Neuron (in vitro differentiated cells): Measurements from ENCODE around the gene ZSCAN10.
"Not testable (repeated sequence)": the region's sequence is repeated elsewhere in the genome, so short reads cannot be mapped to it uniquely, and the experiment has no call there.

Experiments
- H2AFZ ChIP-seq: one replicate; pipeline ENCODE4 v1.6.1; 2013; ENCODE audit warnings: low read depth, mild to moderate bottlenecking, inconsistent platforms, low read length, moderate library complexity
- H3K27me3 ChIP-seq: one replicate; pipeline ENCODE4 v1.6.1; 2013; ENCODE audit warnings: low read length; ENCODE audit not compliant: insufficient read depth
- H3K36me3 ChIP-seq: one replicate; pipeline ENCODE4 v1.6.1; 2013; ENCODE audit warnings: low read length; ENCODE audit not compliant: insufficient read depth
- H3K4me1 ChIP-seq: one replicate; pipeline ENCODE4 v1.6.1; 2013; ENCODE audit warnings: low read length; ENCODE audit not compliant: insufficient read depth
- H3K4me3 ChIP-seq: 2 replicates; pipeline ENCODE4 v1.5.1; 2013; ENCODE audit warnings: mild to moderate bottlenecking, low read length, moderate library complexity
- H3K9me3 ChIP-seq: one replicate; pipeline ENCODE4 v1.6.1; 2013; ENCODE audit warnings: low read length

Gene ZSCAN10

DNA sequence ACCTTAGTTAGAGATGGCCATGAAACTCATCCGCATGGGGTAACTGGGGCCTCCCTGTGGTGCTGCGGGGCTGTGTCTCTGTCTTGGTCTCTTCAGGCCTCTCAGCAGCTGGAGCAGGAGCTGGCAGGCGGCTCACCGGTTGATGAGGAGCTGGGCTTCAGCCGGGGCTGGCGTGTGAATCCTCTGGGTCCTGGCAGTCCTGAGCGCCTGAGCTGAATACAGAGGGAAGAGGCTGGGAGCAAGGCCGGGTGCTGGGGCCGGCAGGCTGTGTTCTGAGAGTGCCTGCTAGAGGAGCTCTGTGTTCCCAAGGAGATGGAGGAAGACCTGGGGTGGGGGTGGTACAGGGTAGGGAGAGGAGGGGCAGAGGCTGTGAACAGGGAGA is 43.4 kb downstream of the ZSCAN10 start:
- not testable (repeated sequence) for H3K4me1 ChIP-seq, H3K9me3 ChIP-seq, H2AFZ ChIP-seq, H3K36me3 ChIP-seq, H3K4me3 ChIP-seq, H3K27me3 ChIP-seq

DNA sequence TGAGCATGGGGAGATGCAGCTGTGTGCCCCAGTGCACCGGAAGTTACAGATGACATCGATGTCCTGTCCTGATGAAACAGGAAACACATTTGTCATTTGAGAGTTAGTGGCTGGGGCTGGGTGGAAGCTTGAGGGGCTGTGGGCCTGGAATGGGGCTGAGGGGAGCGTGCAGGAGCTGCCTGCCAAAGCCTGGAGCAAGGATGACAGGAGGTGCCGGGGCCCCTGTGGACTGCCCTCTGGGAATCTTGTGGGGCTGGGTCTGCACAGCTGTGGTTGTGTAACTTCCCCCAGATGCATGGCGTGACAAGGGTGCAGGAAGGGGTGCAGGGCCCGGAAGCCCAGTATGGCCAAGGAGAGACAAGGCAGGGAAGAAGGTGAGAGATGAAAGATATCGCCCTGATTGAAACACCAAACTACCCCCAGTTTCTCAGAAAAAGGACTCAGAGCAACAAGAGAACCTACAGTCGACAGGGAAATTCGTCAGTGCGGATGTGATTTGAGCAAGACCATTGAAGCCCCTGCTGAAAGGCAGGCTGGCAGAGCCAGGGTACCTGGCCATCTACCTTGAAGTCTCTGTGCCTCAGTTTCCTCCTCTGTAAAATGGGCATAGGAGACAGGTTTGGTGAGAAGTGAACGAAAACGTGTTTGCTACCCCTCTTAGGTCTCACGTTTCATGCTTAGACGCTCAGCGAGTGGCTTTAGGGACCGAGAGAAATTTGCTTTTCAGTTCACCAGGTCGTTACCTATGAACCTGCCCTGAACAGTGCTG is 43.9 kb downstream of the ZSCAN10 start:
- Histone ChIP-seq H3K4me3 (no peak overlapping the region), H3K9me3 (no peaks in the 10 kb centered on the region), H3K4me1 (peaks cover 7% of the 10 kb centered on the region), H3K36me3 (no peaks in the 10 kb centered on the region), H2AFZ (no peak overlapping the region), H3K27me3 (no peaks in the 10 kb centered on the region)

DNA sequence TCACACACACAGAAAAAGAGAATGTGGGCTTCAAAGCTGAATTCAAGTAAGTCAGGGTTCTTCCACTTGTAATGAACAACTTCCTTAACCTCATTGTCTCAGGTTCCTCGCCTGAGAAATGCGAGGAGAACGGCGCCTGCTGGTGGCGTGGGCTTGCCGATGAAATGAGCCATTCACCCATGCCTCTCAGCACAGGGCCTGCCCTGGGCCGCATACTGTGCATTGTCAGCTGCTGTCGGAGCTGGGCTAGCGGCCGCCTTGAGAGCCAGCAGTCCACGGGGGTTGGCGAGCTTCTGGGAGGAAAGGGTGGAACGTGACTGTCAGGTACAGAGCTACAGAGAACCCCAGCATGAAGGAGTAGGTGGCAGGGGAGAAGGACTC is 45.8 kb downstream of the ZSCAN10 start:
- H2AFZ ChIP-seq, H3K4me3 ChIP-seq, H3K36me3 ChIP-seq, H3K9me3 ChIP-seq, H3K27me3 ChIP-seq, H3K4me1 ChIP-seq: not testable (repeated sequence)

DNA sequence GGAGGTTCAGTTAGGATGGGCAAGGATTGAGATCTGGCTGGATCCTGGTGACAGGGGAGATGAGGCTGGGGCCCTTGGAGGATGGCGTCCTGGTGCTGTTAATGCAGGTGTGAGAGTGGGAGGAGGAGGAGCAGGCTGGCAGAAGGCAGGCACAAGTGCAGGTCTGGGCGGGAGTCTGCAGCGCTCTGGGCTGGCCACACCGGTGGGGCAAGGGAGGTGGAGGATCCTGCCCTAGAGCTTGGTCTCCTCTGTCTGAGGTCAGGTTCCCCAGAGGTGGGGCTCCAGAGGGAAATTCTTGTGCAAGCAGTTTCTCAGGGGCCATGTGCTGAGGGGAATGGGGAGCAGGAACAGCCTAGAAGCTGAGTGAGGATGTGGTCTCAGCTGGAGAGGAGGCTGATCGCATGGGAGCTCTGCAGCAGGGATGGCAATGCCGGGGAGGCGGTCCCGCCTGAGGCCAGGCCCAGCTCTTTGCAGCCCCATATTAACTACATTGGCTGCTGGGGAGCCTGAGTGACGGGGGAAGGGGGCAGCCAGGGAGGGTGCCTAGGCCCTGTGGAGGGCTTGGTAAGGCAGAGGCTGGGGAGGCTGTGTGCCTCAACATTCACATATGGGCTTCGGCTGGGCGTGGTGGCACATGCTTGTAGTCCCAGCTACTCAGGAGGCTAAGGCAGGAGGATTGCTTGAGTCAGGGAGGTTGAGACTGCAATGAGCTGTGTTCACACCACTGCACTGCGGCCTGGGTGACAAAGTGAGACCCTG is 46.3 kb downstream of the ZSCAN10 start:
- H3K4me3 ChIP-seq, H3K36me3 ChIP-seq, H2AFZ ChIP-seq, H3K4me1 ChIP-seq, H3K9me3 ChIP-seq: not testable (repeated sequence)
- H3K27me3 ChIP-seq, result peaks cover 15% of the 10 kb centered on the region

DNA sequence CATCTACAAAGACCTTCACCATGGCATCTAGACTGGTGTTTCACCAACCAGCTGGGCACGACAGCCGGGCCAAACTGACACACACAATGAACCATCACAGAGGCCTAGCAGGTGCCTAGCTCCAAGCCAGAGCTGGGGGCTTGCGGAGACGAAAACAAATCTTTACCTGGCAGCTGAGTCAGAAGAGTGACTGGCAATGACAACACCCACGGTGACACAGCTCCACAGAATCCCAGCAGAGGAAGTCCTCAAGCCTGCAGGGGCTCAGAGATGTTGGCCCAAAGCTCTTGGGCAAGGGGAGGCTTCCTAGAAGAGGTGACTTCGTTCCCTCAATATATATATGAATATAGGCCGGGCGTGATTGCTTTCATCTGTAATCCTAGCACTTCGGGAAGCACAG is 47.6 kb downstream of the ZSCAN10 start:
- H3K4me1 ChIP-seq, result no peaks in the 10 kb centered on the region
- no peak overlapping the region for H3K4me3 ChIP-seq
- H2AFZ ChIP-seq, result no peak overlapping the region
- no peaks in the 10 kb centered on the region for H3K9me3 ChIP-seq
- H3K27me3 ChIP-seq, result peaks cover 27% of the 10 kb centered on the region
- H3K36me3 ChIP-seq, result no peaks in the 10 kb centered on the region

DNA sequence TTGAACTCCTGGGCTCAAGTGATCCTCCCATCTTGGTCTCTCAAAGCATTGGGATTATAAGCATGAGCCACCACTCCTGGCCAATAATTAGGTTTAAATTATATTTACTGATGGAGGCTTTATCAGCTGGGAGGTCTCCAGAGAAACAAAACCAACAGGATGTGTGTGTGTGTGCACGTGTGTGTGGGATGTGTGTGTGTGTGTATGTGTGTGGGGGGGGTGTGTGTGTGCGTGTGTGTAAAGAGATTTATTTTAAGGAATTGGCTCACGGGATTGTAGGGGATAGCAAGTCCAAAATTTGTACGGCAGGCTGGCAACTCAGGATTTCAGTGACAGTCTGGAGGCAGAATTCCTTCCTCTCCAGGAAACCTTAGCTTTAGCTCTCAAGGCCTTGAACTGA is 48.1 kb downstream of the ZSCAN10 start:
- peaks cover 3% of the 10 kb centered on the region for H3K4me1 ChIP-seq
- no peaks in the 10 kb centered on the region for H3K36me3 ChIP-seq
- H3K27me3 ChIP-seq, result peaks cover 32% of the 10 kb centered on the region
- H3K9me3 ChIP-seq, result no peaks in the 10 kb centered on the region
- H2AFZ ChIP-seq, result no peak overlapping the region
- H3K4me3 ChIP-seq, result no peak overlapping the region

DNA sequence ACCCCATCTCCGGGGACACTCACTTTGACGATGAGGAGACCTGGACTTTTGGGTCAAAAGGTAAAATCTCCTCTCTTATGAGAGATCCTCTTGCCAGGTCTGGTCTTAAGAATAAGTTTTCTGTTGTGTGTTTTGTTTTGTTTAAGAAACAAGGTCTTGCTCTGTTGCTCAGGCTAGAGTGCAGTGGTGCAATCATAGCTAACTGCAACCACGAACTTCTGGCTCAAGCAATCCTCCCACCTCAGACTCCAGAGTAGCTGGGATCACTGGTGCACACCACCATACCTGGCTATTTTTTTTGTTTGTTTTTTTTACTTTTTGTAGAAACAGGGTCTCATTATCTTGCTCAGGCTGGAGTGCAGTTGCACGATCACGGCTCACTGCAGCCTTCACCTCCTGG is 48.6 kb downstream of the ZSCAN10 start:
- no peak overlapping the region for H2AFZ ChIP-seq
- H3K4me3 ChIP-seq, result no peak overlapping the region
- peaks cover 36% of the 10 kb centered on the region for H3K27me3 ChIP-seq
- peaks cover 7% of the 10 kb centered on the region for H3K4me1 ChIP-seq
- H3K9me3 ChIP-seq, result no peaks in the 10 kb centered on the region
- no peaks in the 10 kb centered on the region for H3K36me3 ChIP-seq

DNA sequence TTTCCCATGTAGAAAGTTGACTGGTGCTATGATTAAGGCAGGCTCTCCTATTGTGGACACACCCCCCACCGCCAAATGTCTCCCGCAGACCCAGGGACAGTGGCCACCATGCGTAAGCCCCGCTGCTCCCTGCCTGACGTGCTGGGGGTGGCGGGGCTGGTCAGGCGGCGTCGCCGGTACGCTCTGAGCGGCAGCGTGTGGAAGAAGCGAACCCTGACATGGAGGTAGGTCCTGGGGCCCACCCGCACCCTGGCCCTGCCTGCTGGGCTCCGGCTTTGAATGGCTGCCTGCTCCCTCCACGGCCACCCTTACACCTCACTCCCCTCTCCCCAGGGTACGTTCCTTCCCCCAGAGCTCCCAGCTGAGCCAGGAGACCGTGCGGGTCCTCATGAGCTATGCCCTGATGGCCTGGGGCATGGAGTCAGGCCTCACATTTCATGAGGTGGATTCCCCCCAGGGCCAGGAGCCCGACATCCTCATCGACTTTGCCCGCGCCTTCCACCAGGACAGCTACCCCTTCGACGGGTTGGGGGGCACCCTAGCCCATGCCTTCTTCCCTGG is 49.1 kb downstream of the ZSCAN10 start:
- H3K4me3 ChIP-seq, result no peak overlapping the region
- no peaks in the 10 kb centered on the region for H3K9me3 ChIP-seq
- peaks cover 10% of the 10 kb centered on the region for H3K4me1 ChIP-seq
- H2AFZ ChIP-seq, result no peak overlapping the region
- H3K36me3 ChIP-seq, result no peaks in the 10 kb centered on the region
- H3K27me3 ChIP-seq, result peaks cover 40% of the 10 kb centered on the region

DNA sequence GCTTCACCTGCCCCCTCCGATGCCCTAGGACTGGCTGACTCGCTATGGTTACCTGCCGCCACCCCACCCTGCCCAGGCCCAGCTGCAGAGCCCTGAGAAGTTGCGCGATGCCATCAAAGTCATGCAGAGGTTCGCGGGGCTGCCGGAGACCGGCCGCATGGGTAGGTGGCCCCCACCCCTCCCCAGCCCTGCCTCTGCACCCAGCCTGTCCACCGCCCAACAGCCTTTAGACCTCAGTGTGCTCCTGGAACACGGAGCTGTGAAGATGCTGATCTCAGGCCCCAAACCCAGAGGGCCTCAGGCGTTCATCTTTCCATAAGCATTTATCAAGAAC is 51.7 kb downstream of the ZSCAN10 start:
- Histone ChIP-seq H2AFZ (no peak overlapping the region), H3K27me3 (peaks cover 45% of the 10 kb centered on the region), H3K4me1 (peaks cover 10% of the 10 kb centered on the region), H3K9me3 (no peaks in the 10 kb centered on the region), H3K4me3 (no peak overlapping the region), H3K36me3 (no peaks in the 10 kb centered on the region)

DNA sequence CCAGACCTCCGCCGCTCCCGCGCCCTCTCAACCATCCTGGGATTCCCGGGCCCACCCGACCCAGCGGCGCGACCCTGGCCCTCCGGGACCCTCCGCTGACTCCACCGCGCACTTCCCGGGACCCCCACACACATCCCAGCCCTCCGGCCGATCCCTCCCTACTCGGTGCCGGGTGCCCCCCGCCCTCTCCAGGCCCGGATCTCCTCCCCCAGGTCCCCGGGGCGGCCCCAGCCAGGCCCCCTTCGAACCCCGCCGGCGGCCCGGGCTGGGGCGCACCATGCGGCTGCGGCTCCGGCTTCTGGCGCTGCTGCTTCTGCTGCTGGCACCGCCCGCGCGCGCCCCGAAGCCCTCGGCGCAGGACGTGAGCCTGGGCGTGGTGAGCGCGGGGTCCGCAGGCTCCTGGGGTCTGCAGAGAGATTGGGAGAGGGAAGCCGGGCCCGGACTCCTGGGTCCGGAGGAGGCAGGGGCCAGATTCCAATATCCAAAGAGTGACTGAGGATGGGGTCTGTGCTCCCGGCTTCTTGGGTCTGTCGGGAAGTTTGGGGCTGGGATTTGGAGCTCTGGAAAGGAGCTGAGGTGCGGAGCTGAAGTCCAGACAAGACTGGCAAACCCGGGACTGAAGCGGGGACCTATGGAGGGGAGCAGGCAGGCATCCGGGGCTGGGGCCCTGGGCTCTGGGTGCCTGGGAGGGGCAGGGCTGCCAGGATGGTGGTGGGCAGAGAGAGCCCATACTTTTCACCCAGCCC is 52.3 kb downstream of the ZSCAN10 start:
- H3K36me3 ChIP-seq, result no peaks in the 10 kb centered on the region
- no peak overlapping the region for H3K4me3 ChIP-seq
- H3K27me3 ChIP-seq, result peaks cover 45% of the 10 kb centered on the region
- no peaks in the 10 kb centered on the region for H3K9me3 ChIP-seq
- H3K4me1 ChIP-seq, result peaks cover 10% of the 10 kb centered on the region
- no peak overlapping the region for H2AFZ ChIP-seq

DNA sequence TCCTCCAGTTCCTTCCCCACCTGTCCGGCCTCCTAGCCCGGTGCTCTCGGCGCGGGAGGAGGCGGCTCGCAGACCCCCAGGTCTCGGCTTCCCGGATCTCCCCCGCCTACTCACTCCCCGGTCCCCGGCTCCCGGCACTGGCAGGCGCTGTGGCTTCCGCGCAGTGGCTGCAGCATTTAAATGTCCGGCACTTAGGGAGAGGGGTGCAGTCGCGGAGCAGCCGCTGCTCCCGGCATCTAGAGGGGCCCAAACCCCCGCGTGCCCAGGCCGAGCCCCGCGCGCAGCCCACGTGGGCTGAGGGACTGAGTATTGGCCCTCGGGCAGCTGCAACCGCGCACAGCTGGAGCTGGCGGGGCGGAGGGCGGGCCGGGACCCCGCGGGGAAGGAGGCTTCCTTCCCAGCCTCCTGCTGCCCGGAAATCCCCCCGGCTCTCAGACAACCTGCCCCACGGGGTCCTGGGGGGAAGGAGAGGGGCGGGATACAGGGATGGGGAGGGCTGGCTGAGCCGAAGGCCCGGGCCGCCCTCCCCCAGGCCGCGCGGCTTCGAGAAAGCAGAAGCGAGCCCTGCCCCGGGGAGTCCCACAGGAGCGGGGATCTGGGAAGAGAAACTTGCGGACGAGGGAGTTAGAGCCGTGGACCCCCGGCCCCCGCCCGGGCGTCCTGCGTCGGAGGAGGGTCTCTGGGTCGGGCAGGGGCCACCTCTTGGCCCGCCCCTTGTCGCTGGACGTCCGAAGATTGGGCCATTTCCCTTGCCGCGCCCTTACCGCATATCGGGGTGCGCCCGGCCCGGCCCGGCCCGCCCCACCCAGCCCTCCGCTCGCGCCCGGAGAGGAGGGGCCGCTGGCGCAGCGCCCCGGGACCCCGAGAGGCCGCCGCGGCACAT is 53.1 kb downstream of the ZSCAN10 start, which contains the start of gene MMP25:
Gene MMP25, plus strand, starts transcription at position 804 of the 883 bp plus-strand sequence. CDS start 357 bp downstream, outside the sequence.
- H3K9me3 ChIP-seq, result no peaks in the 10 kb centered on the region
- H2AFZ ChIP-seq, result peak within 1 kb of the TSS; percentile 97
- peaks cover 10% of the 10 kb centered on the region for H3K4me1 ChIP-seq
- H3K27me3 ChIP-seq, result peaks cover 45% of the 10 kb centered on the region
- peak within 1 kb of the TSS; percentile 52 for H3K4me3 ChIP-seq
- H3K36me3 ChIP-seq, result no peaks in the 10 kb centered on the region

DNA sequence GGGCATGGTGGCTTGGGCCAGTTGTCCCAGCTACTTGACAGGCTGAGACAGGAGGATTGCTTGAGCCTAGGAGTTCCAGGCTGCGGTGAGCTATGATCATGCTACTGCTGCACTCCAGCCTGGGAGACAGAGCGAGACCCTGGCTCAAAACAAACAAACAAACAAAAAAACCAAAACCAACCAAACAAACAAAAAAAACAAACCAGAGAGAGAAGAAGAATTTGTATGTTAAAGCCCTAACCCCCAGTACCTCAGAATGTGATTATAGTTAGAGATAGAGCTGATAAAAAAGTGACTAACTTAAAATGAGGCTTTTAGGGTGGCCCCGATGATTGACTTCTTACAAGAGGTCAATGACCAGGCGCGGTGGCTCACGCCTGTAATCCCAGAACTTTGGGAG is 54.4 kb downstream of the ZSCAN10 start:
- H2AFZ ChIP-seq, result no peak overlapping the region
- no peaks in the 10 kb centered on the region for H3K9me3 ChIP-seq
- no peak overlapping the region for H3K4me3 ChIP-seq
- H3K4me1 ChIP-seq, result peaks cover 10% of the 10 kb centered on the region
- H3K36me3 ChIP-seq, result no peaks in the 10 kb centered on the region
- peaks cover 45% of the 10 kb centered on the region for H3K27me3 ChIP-seq
